Loucy (cell line): ENCODE results near the gene PTPRA.
"Not testable (repeated sequence)": the region's sequence is repeated elsewhere in the genome, so short reads cannot be mapped to it uniquely, and the experiment has no call there.

ENCODE experiments used
- H2AFZ ChIP-seq: fragments of 200-600 bp; sonication (generic); 2 replicates; pipeline ENCODE4 v1.6.0; 2016; ENCODE audit warnings: antibody characterized with exemption, mild to moderate bottlenecking, low read length, moderate library complexity
- H3F3A ChIP-seq: fragments of 200-600 bp; 2 replicates; pipeline ENCODE4 v1.6.0; 2016; ENCODE audit warnings: antibody characterized with exemption, low read depth, mild to moderate bottlenecking
- H3K27me3 ChIP-seq: fragments of 200-600 bp; sonication (generic); 2 replicates; pipeline ENCODE4 v1.6.1; 2014; ENCODE audit warnings: low read length, mild to moderate bottlenecking; ENCODE audit not compliant: insufficient read depth, poor library complexity, severe bottlenecking
- H3K36me3 ChIP-seq: fragments of 200-600 bp; sonication (generic); 2 replicates; pipeline ENCODE4 v1.6.1; 2016; ENCODE audit warnings: low read length; ENCODE audit not compliant: insufficient read depth
- H3K4me1 ChIP-seq: fragments of 200-600 bp; sonication (generic); 2 replicates; pipeline ENCODE4 v1.5.1; 2014; ENCODE audit warnings: low read length, mild to moderate bottlenecking; ENCODE audit not compliant: insufficient read depth, poor library complexity, severe bottlenecking
- H3K4me2 ChIP-seq: fragments of 200-600 bp; sonication (generic); 2 replicates; pipeline ENCODE4 v1.6.0; 2014; ENCODE audit warnings: antibody characterized with exemption, low read length, low read depth, mild to moderate bottlenecking; ENCODE audit not compliant: poor library complexity, severe bottlenecking
- H3K4me3 ChIP-seq: fragments of 200-600 bp; sonication (generic); 2 replicates; pipeline ENCODE4 v1.5.1; 2014; ENCODE audit warnings: low read length, mild to moderate bottlenecking, mixed read lengths; ENCODE audit not compliant: poor library complexity, severe bottlenecking
- H3K79me2 ChIP-seq: fragments of 200-600 bp; sonication (generic); 2 replicates; pipeline ENCODE4 v1.6.1; 2014; ENCODE audit warnings: low read length; ENCODE audit not compliant: insufficient read depth
- H3K9ac ChIP-seq: fragments of 200-600 bp; sonication (generic); 2 replicates; pipeline ENCODE4 v1.6.0; 2014; ENCODE audit warnings: mild to moderate bottlenecking, low read depth, low read length, moderate library complexity; ENCODE audit not compliant: poor library complexity, severe bottlenecking
- H3K9me2 ChIP-seq: fragments of 200-600 bp; sonication (generic); replicated peaks from 2 replicates; pipeline ENCODE4 v1.6.1; 2016; ENCODE audit warnings: low read depth, low read length, mixed read lengths
- H3K9me3 ChIP-seq: fragments of 200-600 bp; sonication (generic); 2 replicates; pipeline ENCODE4 v1.6.1; 2014; ENCODE audit warnings: mild to moderate bottlenecking, antibody characterized with exemption, low read length, low read depth; ENCODE audit not compliant: insufficient read depth
- H4K20me1 ChIP-seq: fragments of 200-600 bp; sonication (generic); 2 replicates; pipeline ENCODE4 v1.6.0; 2014; ENCODE audit warnings: antibody characterized with exemption, low read length, mild to moderate bottlenecking; ENCODE audit not compliant: insufficient read depth, poor library complexity, severe bottlenecking
- CTCF ChIP-seq: fragments of 200-600 bp; sonication (generic); conservative IDR thresholded peaks from 2 replicates; pipeline ENCODE4 v1.5.1; 2014; ENCODE audit warnings: mild to moderate bottlenecking, antibody characterized with exemption, low read length
- EZH2phosphoT487 ChIP-seq: fragments of 200-600 bp; IDR thresholded peaks from 2 replicates; pipeline ENCODE4 v1.6.1; 2018; ENCODE audit warnings: antibody characterized with exemption, mild to moderate bottlenecking, moderate library complexity, borderline replicate concordance

PTPRA gene

GRCh38 chr20:3014662-3015061 lies 141.4 kb downstream of the PTPRA start:
- Histone ChIP-seq H3F3A (no peaks in the 10 kb centered on the region), H3K4me3 (no peak overlapping the region), H3K27me3 (no peaks in the 10 kb centered on the region), H3K36me3 (peaks cover 10% of the 10 kb centered on the region), H3K9me2 (no peaks in the 10 kb centered on the region), H3K4me2 (no peak overlapping the region), H3K9me3 (no peaks in the 10 kb centered on the region), H3K9ac (no peak overlapping the region), H4K20me1 (no peaks in the 10 kb centered on the region), H3K79me2 (no peaks in the 10 kb centered on the region), H2AFZ (no peak overlapping the region), H3K4me1 (no peaks in the 10 kb centered on the region)
- no peak for TF ChIP-seq CTCF
- no peak for TF ChIP-seq EZH2phosphoT487

- not testable (repeated sequence) for H3K4me2 ChIP-seq, H3K9me3 ChIP-seq
Measured at GRCh38 chr20:3015302-3015701, 142.0 kb downstream of the PTPRA start.

GRCh38 chr20:3021327-3021726 lies 148.0 kb downstream of the PTPRA start:
- Histone ChIP-seq H3K36me3 (peaks cover 44% of the 10 kb centered on the region), H3F3A (no peaks in the 10 kb centered on the region), H2AFZ (no peak overlapping the region), H3K4me1 (no peaks in the 10 kb centered on the region), H3K9me3 (no peaks in the 10 kb centered on the region), H4K20me1 (no peaks in the 10 kb centered on the region), H3K4me3 (no peak overlapping the region), H3K4me2 (no peak overlapping the region), H3K9me2 (no peaks in the 10 kb centered on the region), H3K9ac (no peak overlapping the region), H3K79me2 (no peaks in the 10 kb centered on the region), H3K27me3 (no peaks in the 10 kb centered on the region)
- TF ChIP-seq EZH2phosphoT487 (no peak), CTCF (no peak)

More at GRCh38 chr20:3015302-3015701, 142.0 kb downstream of the PTPRA start:
- H3K27me3 ChIP-seq, H4K20me1 ChIP-seq, H3K4me3 ChIP-seq, H3K36me3 ChIP-seq, H3K9me2 ChIP-seq, H3K4me1 ChIP-seq, H3K79me2 ChIP-seq, H2AFZ ChIP-seq, H3K9ac ChIP-seq, H3F3A ChIP-seq: not testable (repeated sequence)

- no peak for TF ChIP-seq CTCF
- TF ChIP-seq EZH2phosphoT487 = no peak
- no peaks in the 10 kb centered on the region for H3K9me3 ChIP-seq
- no peaks in the 10 kb centered on the region for H3K4me1 ChIP-seq
- no peaks in the 10 kb centered on the region for H4K20me1 ChIP-seq
- H3K36me3 ChIP-seq = peaks cover 48% of the 10 kb centered on the region
- no peaks in the 10 kb centered on the region for H3K79me2 ChIP-seq
- H3K27me3 ChIP-seq = no peaks in the 10 kb centered on the region
- H3K4me2 ChIP-seq = no peak overlapping the region
- no peaks in the 10 kb centered on the region for H3F3A ChIP-seq
- no peak overlapping the region for H2AFZ ChIP-seq
- no peak overlapping the region for H3K4me3 ChIP-seq
- H3K9me2 ChIP-seq = no peaks in the 10 kb centered on the region
- H3K9ac ChIP-seq = no peak overlapping the region
Measured at GRCh38 chr20:3021777-3022176, 148.5 kb downstream of the PTPRA start.

- H3K9me3 ChIP-seq, H3K4me1 ChIP-seq, H3K4me3 ChIP-seq, H3K79me2 ChIP-seq, H2AFZ ChIP-seq, H3K9me2 ChIP-seq, H3F3A ChIP-seq, H3K4me2 ChIP-seq, H4K20me1 ChIP-seq, H3K9ac ChIP-seq, H3K27me3 ChIP-seq: not testable (repeated sequence)
- H3K36me3 ChIP-seq = peaks cover 52% of the 10 kb centered on the region; the same call in 1 of the 2 replicates
Measured at GRCh38 chr20:3022559-3023490, 149.5 kb downstream of the PTPRA start.
